Gastroesophageal sphincter (tissue), 4 donors: ENCODE measurements around the gene KLHL3. TPM values are rescaled to one million over a fixed set of nuclear protein-coding genes. Genes with fewer than 3 reads are reported as not detected.
"Not testable (repeated sequence)": the region's sequence is repeated elsewhere in the genome, so short reads cannot be mapped to it uniquely, and the experiment has no call there.

Experiments
- ATAC-seq: fragments of 150-250 bp; one replicate; pipeline ENCODE4 v1.9.1; 2016; ENCODE audit warnings: mild to moderate bottlenecking, moderate library complexity
- H3K27ac ChIP-seq, 4 donors: fragments of 200-600 bp; sonication (generic) in 3 of 4; 1 replicate in 3 of 4; 2 replicates in 1 of 4; pipeline ENCODE4 v1.5.1; 2016 to 2019
- H3K27me3 ChIP-seq: fragments of 200-600 bp; sonication (generic); one replicate; pipeline ENCODE4 v1.5.1; 2019
- H3K36me3 ChIP-seq, 2 donors: fragments of 200-600 bp; sonication (generic); one replicate each; pipeline ENCODE4 v1.5.1; 2019; ENCODE audit warnings: control low read depth in 1 of 2
- H3K4me1 ChIP-seq, 3 donors: fragments of 200-600 bp; sonication (generic); 1 replicate in 2 of 3; 2 replicates in 1 of 3; pipeline ENCODE4 v1.5.1; 2016 to 2019; ENCODE audit warnings: control low read depth in 2 of 3
- H3K4me3 ChIP-seq, 2 donors: fragments of 200-600 bp; sonication (generic); one replicate each; pipeline ENCODE4 v1.5.1; 2019; ENCODE audit warnings: mild to moderate bottlenecking in 1 of 2, moderate library complexity in 1 of 2
- H3K9me3 ChIP-seq, 3 donors: fragments of 200-600 bp; sonication (generic); one replicate each; pipeline ENCODE4 v1.5.1; 2017 to 2019; ENCODE audit warnings: control low read depth in 2 of 3
- CTCF ChIP-seq, 4 experiments: fragments of 200-600 bp in 2 of 4; fragments of 450-650 bp in 2 of 4; sonication (generic) in 1 of 4; IDR thresholded peaks; one replicate each; pipeline ENCODE4 v1.5.1; 2017 to 2019; ENCODE audit warnings: antibody characterized with exemption in 4 of 4, mild to moderate bottlenecking in 2 of 4, moderate library complexity in 2 of 4
- EP300 ChIP-seq: sonication (generic); formaldehyde crosslinking; IDR thresholded peaks from one replicate; pipeline ENCODE4 v1.6.1; 2017; ENCODE audit warnings: antibody characterized with exemption, mild to moderate bottlenecking
- POLR2A ChIP-seq, 2 donors: fragments of 450-650 bp; IDR thresholded peaks; one replicate each; pipeline ENCODE4 v1.6.1; 2017; ENCODE audit warnings: antibody characterized with exemption in 2 of 2, mild to moderate bottlenecking in 2 of 2, moderate library complexity in 1 of 2
- POLR2AphosphoS5 ChIP-seq: sonication (generic); formaldehyde crosslinking; IDR thresholded peaks from one replicate; pipeline ENCODE4 v1.6.1; 2017; ENCODE audit warnings: antibody characterized with exemption
- WGBS, 2 donors: methylation state at CpG; one replicate each; pipeline ENCODE4 v1.1.5; 2018; ENCODE audit warnings: low coverage in 1 of 2; 5-methylcytosine and 5-hydroxymethylcytosine counted together
- total RNA-seq, 4 donors: library from RNA; depleted of rRNA; stranded (reverse); fragments of >200 nt; gene quantifications; one replicate each; pipeline ENCODE4 v1.1.0, GENCODE V29; 2016

Gene KLHL3
- 1 to 10 TPM; 2.3 to 6.9 (median 5.4) TPM for total RNA-seq

- Histone ChIP-seq H3K36me3 (no peaks in the 10 kb centered on the region), H3K4me1 (peaks cover 0 to 27% (median 7%) of the 10 kb centered on the region in 3 donors), H3K27ac (peak within 1 kb of the TSS in 3 of 4 donors; percentile 36 to 64 (median 48)), H3K9me3 (no peaks in the 10 kb centered on the region), H3K4me3 (peak within 1 kb of the TSS; percentile 17 to 45), H3K27me3 (no peaks in the 10 kb centered on the region)
- whole genome bisulfite sequencing, 2 donors, result 10% methylated on average over 6 of the region's 12 CpGs; no CpG with 5 or more reads in 1 of the 2 donors
- no peak for TF ChIP-seq CTCF (IDR thresholded peaks at IDR 0.05)
- no peak for TF ChIP-seq POLR2AphosphoS5
- peak; percentile 52 for ATAC-seq
Observed at GRCh38 chr5:137735555-137736284, at the start of gene KLHL3. TSS of gene KLHL3 (minus strand) at chr5:137736089. CDS start at chr5:137735646, 443 bp downstream.

- ATAC-seq, result no peak
- WGBS, 2 donors, result 75 to 93% methylated on average over 1 to 2 of the region's 4 CpGs
- no peaks in the 10 kb centered on the region for H3K9me3 ChIP-seq
- TF ChIP-seq EP300, result no peak
- no peak for TF ChIP-seq CTCF (IDR thresholded peaks at IDR 0.05)
- no peak for TF ChIP-seq POLR2A (IDR thresholded peaks at IDR 0.05)
- TF ChIP-seq POLR2AphosphoS5, result no peak
- no peaks in the 10 kb centered on the region for H3K27me3 ChIP-seq
- no peak overlapping the region for H3K4me3 ChIP-seq
- H3K4me1 ChIP-seq, result peaks cover 0 to 9% (median 0%) of the 10 kb centered on the region in 3 donors
- no peak overlapping the region for H3K27ac ChIP-seq
- no peaks in the 10 kb centered on the region for H3K36me3 ChIP-seq
Observed at GRCh38 chr5:137782984-137783536, 47.2 kb upstream of the KLHL3 start.

- H3K4me3 ChIP-seq, result no peak overlapping the region
- H3K36me3 ChIP-seq, result no peaks in the 10 kb centered on the region
- H3K27me3 ChIP-seq, result no peaks in the 10 kb centered on the region
- H3K9me3 ChIP-seq, result no peaks in the 10 kb centered on the region
- peaks cover 0 to 9% (median 0%) of the 10 kb centered on the region in 3 donors for H3K4me1 ChIP-seq
- no peak for ATAC-seq
- no peak overlapping the region for H3K27ac ChIP-seq
- no peak for TF ChIP-seq EP300
- no peak for TF ChIP-seq POLR2A (IDR thresholded peaks at IDR 0.05)
- TF ChIP-seq POLR2AphosphoS5, result no peak
- TF ChIP-seq CTCF (IDR thresholded peaks at IDR 0.05), result no peak
- WGBS, 2 donors, result 93 to 100% methylated on average over 2 of the region's 2 CpGs
Observed at GRCh38 chr5:137782055-137782454, 46.2 kb upstream of the KLHL3 start.

GRCh38 chr5:137778772-137779564, 43.1 kb upstream of the KLHL3 start:
- Histone ChIP-seq H3K27me3 (no peaks in the 10 kb centered on the region), H3K27ac (no peak overlapping the region), H3K4me1 (peaks cover 0 to 9% (median 0%) of the 10 kb centered on the region in 3 donors), H3K9me3 (no peaks in the 10 kb centered on the region), H3K4me3 (no peak overlapping the region), H3K36me3 (no peaks in the 10 kb centered on the region)
- 35 to 37% methylated on average over 2 of the region's 2 CpGs for WGBS, 2 donors
- no peak for ATAC-seq
- TF ChIP-seq POLR2A (IDR thresholded peaks at IDR 0.05) (no peak), POLR2AphosphoS5 (no peak), EP300 (no peak), CTCF (IDR thresholded peaks at IDR 0.05) (peak; percentile 78 to 88 (median 79))

- H3K36me3 ChIP-seq, H3K27me3 ChIP-seq, H3K4me3 ChIP-seq, H3K4me1 ChIP-seq, ATAC-seq, H3K27ac ChIP-seq: not testable (repeated sequence)
- WGBS, 2 donors, result 78% methylated on average over 5 of the region's 5 CpGs; no CpG with 5 or more reads in 1 of the 2 donors
- peaks cover 0 to 18% (median 0%) of the 10 kb centered on the region in 3 donors for H3K9me3 ChIP-seq
Observed at GRCh38 chr5:137767937-137768336, 32.0 kb upstream of the KLHL3 start.
